ENCODE results near the gene QRFPR.

The QRFPR gene

GRCh38 chr4:121304893-121305292 is 75.9 kb downstream of the QRFPR start:
- no peak for FAIRE-seq
- DNase-seq (ENCODE audit: insufficient read length): no peak
- no peak for TF ChIP-seq POLR2A (IDR thresholded peaks at IDR 0.05; ENCODE audit: low read depth, low read length)
- no peak for TF ChIP-seq TAF1 (IDR thresholded peaks at IDR 0.05; ENCODE audit: borderline replicate concordance, low read depth, low read length)
- no peak for TF ChIP-seq POLR2AphosphoS5 (IDR thresholded peaks at IDR 0.05; ENCODE audit: low read depth, low read length)

DNA sequence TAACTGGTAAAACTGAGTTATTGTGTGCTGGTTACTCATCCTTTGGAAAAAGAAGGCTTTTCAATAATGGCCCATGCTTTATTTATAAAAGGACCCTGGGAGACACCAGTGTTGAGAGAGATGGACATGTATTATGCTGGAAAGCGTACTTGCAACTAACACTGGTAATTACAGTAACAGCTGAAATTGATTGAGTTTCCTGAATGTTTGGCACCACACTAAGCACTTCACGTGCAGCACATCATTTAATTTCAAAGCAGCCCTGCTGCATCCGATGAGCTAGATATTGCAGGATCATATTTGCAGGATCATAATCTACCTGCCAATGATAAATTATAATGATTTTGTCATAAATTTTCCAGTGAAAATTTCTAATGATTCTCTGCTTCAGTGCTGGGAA is 81.5 kb downstream of the QRFPR start:
- TF ChIP-seq POLR2AphosphoS5 (IDR thresholded peaks at IDR 0.05; ENCODE audit: low read depth, low read length) (no peak), TAF1 (IDR thresholded peaks at IDR 0.05; ENCODE audit: borderline replicate concordance, low read depth, low read length) (no peak), POLR2A (IDR thresholded peaks at IDR 0.05; ENCODE audit: low read depth, low read length) (no peak)
- FAIRE-seq (no peak), DNase-seq (ENCODE audit: insufficient read length) (no peak)

DNA sequence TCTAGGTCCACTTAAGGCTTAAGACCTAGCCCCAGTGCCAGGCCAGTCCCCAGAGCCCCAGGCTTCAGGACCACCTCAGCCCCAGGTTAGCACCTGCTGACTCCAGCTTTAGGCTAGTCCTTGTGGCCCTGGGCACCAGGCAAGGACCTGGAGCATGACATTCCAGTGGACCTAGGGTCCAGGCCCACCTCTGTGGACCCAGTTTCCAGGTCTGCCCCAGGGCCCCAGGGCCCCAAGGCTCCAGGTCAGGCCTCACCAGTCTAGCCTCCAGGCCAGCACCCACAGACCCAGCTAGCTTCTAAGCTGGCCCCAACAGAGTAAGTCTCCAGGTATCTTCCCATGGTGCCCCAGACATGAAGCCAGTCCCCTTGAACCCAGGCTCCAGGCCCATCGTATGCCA is 97.5 kb downstream of the QRFPR start:
- no peak for DNase-seq (ENCODE audit: insufficient read length)
- TF ChIP-seq TAF1 (IDR thresholded peaks at IDR 0.05; ENCODE audit: borderline replicate concordance, low read depth, low read length) (no peak), POLR2AphosphoS5 (IDR thresholded peaks at IDR 0.05; ENCODE audit: low read depth, low read length) (no peak), POLR2A (IDR thresholded peaks at IDR 0.05; ENCODE audit: low read depth, low read length) (no peak)
- FAIRE-seq: no peak

- no peak for DNase-seq (ENCODE audit: insufficient read length)
- TF ChIP-seq POLR2A (IDR thresholded peaks at IDR 0.05; ENCODE audit: low read depth, low read length): no peak
- TF ChIP-seq POLR2AphosphoS5 (IDR thresholded peaks at IDR 0.05; ENCODE audit: low read depth, low read length): no peak
- no peak for TF ChIP-seq TAF1 (IDR thresholded peaks at IDR 0.05; ENCODE audit: borderline replicate concordance, low read depth, low read length)
- FAIRE-seq: no peak
These were observed 100.4 kb downstream of the QRFPR start for GRCh38 chr4:121280425-121280824.

DNA sequence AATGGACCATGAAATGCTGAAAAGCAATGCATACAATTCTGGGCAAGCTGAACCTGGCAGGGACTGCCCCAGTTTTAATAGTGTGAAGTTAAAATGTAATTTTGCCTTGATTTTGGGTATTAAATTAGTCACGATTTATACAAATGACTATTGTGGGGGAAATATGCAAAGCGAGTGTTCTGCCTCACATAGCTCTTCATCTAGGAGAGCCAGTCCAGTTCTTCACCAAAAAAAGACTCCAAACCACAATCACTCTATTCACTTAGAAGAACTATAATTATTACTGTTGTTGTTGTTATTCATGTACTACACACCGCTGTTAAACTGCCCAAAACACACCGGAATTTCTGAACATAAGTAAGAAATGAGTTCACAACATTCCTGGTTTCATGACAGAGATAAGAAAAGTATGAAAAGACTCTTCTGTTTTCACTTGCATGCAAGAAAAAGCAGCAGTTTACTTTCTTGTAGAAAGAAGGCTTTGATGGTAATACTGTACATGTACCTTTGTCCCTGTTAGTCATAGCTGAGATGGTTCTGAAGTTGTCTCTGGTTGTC is 101.9 kb downstream of the QRFPR start:
- FAIRE-seq (peak; percentile 21), DNase-seq (ENCODE audit: insufficient read length) (no peak)
- no peak for TF ChIP-seq POLR2AphosphoS5 (IDR thresholded peaks at IDR 0.05; ENCODE audit: low read depth, low read length)
- TF ChIP-seq TAF1 (IDR thresholded peaks at IDR 0.05; ENCODE audit: borderline replicate concordance, low read depth, low read length): no peak
- TF ChIP-seq POLR2A (IDR thresholded peaks at IDR 0.05; ENCODE audit: low read depth, low read length): no peak

Data from GM12892 (cell line).